Stimulated activated CD8-positive, alpha-beta memory T cell treated with anti-CD3 and anti-CD28 coated beads, Interleukin-15, amount 100 ng/mL, for 24 hours (primary cell): ENCODE results near the gene DGKI.
"Not testable (repeated sequence)": the region's sequence is repeated elsewhere in the genome, so short reads cannot be mapped to it uniquely, and the experiment has no call there.

Experiments
- DNase-seq: peaks from one replicate; pipeline ENCODE4 v3.0.0-alpha.2; 2020; ENCODE audit warnings: low read depth

DGKI gene

DNA sequence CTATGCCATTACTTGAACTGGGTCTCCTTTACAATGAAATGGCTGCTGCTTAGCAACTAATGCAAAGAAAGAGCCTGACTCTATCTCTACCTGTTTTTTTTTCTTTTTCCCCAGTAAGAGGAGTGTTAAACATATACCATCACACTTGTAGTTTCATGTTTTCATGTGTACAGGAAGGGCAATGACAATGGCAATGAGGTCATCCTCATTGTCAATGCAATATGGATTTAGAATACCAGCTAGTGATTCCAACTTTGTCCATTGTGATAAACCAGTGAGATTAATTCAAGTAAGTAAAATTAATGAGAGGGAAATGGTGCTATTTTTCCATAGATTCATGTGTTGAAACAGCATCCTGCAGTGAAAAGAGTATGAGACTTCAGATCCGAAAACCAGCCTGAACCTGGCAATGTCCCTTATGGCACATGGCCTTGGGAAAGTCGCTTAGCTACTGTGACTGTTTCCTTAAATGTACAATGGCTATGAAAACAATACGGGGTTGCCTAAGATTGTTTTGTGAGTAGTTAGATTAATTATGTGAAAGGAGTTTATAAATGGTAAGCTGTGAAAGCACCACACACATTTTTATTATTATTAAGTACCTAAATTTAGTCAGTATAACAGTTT lies 11.2 kb downstream of the DGKI start:
- DNase-seq = no peak

DNA sequence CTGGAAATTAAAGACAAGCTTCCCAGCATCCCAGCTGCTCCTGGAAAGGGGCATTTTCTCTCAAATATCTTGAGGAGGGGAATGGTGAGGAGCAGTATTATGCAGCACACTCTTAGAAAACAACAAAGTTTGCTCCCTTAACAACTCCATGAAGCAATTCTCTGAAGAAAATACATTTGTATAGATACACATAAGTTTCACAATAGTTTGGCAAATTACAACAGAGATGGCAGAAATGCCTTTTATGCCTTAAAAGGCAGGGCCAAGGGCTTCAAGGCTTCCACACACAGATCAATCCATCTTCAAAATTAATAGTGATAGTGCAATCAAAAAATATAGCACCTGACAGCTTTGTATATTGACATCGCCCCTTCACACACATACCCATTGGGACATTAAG lies 12.2 kb downstream of the DGKI start:
- DNase-seq = no peak

DNA sequence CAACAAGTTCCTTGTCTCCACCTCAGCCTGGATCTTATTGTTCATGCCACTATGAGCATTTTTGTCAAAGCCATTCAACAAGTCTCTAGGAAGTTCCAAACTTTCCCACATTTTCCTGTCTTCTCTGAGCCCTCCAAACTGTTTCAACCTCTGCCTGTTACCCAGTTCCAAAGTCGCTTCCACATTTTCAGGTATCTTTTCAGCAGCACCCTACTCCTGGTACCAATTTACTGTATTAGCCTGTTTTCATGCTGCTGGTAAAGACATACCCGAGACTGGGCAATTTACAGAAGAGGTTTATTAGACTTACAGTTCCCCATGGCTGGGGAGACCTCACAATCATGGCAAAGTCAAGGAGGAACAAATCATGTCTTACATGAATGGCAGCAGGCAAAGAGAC lies 13.8 kb downstream of the DGKI start:
- not testable (repeated sequence) for DNase-seq

DNA sequence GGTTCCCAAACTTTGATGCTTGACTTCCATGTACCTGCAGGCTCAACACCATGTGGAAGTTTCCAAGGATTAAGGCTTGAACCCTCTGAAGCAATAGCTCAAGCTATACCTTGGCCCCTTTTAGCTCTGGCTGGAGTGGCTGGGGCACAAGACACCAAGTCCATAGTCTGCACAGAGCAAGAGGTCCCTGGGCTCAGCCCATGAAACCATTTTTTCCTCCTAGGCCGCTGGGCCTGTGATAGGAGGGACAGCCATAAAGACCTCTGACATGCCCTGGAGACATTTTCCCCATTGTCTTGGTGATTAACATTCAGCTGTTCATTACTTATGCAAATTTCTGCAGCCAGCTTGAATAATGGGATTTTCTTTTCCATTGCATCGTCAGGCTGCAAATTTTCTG lies 14.4 kb downstream of the DGKI start:
- no peak for DNase-seq

DNA sequence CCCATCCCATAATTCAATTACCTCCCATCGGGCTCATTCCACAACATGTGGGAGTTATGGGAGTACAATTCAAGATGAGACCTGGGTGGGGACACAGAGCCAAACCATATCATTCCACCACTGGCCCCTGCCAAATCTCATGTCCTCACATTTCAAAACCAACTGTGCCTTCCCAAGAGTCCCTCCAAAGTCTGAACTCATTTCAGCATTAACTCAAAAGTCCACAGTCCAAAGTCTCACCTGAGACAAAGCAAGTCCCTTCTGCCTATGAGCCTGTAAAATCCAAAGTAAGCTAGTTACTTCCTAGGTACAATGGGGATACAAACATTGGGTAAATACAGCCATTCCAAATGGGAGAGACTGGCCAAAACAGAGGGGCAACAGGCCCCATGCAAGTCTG lies 15.2 kb downstream of the DGKI start:
- DNase-seq = not testable (repeated sequence)

DNA sequence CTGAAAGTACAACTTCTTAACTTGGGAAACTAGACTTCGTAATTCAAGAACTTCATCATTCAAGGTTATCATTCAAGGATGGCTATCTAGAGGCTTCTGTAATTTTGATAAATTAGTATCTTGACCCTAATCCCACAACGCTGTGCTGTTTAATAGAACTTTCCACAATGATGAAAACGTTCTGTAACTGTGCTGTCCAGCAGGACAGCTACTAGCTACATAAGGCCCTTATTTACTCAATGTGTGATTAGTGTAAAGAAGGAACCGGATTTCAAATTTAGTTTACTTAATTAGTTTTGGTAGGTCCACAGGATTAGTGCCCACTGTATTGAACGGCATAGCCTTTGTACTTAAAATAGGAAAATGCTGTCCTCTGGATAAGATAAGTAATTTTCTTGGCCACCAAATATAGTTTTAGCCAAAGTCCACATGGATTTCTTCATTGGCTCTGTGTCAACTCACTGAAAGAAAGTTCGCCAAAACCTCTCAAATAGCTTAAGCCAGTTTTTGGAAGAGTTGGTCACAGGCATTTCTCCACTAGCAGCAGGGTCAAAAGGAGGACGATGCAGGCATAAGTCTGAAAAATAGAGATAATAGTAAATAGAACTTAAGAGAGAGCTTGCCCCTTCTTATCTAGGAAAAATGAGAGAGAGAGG lies 17.3 kb downstream of the DGKI start:
- DNase-seq = no peak

DNA sequence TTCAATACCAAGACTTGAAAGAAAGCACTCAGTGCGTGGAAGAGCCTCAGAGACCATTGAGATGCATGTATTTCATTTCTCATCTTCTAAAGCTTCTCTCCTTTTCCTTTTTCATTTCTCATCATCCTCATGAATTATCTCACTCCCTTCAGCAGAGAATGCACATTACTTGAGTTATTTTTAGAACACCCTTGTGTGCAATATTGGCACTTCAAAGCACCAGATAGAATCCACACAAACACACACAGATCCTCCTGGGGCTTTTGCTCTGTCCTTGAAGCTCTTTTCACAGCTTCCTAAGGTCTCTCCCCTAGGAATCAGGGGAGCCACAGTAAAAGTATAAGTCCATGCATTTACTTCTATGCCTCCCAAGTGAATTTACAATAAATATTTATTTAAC lies 18.3 kb downstream of the DGKI start:
- no peak for DNase-seq

DNA sequence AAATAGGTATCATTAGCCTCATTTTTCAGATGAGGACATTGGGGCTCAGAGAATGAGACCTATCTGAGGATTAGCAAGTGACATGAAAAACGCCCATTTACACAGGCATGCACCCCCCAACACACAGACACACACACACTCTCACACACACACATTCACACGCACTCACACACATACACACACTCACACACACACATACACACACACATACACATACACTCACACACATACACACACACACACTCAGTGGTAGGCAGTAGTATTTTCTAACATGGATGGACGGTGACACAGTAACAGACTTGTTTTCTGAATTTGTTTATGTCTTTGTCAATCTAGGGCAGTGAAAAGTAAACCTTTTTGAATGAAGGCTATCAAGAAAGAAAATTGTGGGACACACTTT lies 21.3 kb downstream of the DGKI start:
- DNase-seq = no peak

DNA sequence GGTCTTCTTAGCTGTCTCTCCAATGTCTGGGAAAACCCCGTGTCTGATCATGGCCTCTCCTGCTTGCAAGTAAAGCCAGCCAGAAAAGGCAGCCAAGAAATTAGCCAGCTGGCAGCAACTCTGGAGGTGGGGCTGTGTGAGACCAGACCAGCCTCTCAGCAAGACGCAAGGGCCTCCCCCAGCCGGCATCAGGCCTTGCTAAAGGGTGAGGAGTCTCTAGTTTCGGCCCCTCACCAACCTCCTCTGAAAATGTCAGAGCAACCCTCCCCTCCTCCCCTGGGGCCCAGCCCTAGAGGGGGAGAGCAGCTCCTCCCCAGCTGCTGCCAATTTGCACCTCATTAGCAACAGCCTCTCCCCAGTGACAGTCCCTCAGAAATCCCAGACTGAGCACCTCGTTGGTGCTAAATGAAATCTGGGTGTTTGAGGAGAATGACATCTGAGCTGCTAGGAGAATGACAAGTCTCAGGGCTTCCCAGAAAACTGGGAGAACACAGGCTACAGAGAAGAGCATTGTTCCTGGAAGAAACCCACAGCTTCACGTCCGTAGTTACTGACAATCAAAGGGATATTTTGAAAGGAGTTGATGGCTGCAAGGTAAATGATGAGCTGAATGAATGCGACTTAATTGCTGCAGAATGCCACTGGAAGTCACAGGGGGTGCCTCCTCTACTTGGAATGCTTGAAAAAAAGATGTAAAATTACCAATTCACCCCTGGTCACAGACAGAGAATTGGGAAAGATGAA lies 25.9 kb downstream of the DGKI start:
- no peak for DNase-seq

DNA sequence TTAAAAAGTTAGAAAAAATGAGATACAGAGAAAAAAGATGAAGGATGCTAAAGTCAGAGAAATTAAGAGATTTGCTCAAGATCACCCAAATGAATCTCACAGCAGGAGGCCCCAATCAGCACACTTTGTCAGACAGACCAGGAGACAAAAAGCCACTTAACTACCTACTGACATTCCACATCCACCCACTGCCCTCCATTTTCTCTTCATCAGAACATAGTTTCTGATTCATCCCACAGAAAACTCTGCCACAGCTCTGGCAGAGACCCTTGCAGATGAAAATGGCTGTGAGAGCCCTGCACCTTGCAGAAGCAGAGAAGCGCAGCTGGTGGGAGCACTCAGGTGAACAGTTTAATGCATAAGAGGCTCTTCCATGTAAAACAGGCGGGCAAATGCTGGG lies 26.6 kb downstream of the DGKI start:
- no peak for DNase-seq

DNA sequence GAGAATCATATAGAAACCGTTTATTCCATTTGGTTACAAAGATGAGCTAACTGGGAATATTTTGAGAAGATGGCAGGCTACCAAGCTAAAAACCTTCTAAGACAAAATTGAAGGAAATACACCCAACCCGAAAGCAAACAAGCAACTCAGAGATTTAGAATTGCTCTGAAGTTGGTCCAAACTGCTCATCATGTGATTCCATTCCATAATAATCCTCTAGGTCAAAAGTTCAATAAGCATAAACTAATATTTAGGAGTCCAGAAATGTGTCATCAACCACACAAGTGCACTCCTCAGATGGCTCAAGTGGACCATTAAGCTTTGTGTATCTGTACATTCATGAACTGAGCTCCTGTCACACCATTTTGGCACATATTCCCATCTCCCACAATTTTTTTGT lies 28.7 kb downstream of the DGKI start:
- no peak for DNase-seq

DNA sequence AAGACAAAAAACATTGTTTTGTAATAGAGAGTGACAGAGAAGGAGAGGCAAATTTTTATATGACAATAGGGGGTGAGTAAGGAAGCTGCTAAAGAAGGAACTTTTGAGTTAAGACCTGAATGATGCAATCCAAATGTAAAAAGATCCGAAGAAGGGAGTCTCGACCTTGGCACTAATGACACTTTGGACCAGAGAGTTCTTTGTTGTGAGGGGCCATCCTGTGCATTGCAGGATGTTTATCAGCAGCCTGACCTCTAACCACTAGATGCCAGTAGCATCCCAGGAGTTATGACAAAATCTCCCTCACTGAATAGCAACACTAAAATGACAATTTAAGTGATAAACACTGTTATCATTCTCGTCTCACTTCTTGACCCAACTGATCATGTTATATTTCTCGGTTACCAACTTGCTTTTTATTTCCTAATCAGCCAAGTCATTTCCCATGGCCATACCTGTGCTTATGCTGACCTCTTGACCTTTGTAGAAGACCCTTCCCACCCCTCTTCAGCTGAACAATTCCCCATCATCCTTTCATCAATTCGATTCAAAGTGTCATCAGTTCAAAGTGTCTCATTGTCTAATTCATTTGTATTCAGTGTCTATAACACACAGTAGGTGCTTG lies 30.0 kb downstream of the DGKI start:
- DNase-seq = no peak

DNA sequence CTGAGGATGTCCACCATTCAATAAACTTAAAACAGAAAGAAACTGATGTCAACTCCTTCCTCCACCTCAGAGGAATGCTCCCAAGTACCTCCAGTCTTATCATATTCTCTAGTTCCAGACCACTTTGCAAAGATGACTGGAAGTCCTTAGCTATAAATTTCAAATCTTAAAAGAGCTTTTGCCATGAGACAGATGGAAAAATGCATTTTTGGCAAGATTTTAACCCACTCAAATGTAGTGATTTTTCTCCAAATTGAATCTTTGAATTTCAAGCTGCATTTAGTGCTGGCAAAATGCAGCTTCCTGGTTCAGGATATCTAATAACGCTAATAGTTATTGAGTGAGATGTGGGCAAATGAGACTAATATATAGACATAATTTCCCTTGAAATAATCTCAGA lies 33.2 kb downstream of the DGKI start:
- DNase-seq = no peak

DNA sequence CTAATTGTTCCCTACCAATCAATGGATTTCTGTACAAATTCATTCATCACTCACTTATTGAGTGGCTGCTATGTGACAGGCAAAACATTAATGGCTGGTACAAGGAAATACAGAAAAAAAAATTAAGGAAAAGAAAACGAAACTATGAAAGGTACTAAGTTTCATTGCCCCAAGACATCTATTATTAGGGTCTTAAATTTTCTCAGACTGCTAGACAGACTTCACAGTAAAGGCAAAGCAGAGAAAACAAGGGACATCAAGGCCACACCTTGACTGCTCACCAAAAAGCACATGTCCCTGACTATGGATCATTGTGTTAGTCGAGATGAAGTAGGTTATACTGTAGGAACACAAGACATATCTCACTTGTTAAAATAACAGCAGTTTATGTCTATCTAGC lies 36.5 kb downstream of the DGKI start:
- no peak for DNase-seq

DNA sequence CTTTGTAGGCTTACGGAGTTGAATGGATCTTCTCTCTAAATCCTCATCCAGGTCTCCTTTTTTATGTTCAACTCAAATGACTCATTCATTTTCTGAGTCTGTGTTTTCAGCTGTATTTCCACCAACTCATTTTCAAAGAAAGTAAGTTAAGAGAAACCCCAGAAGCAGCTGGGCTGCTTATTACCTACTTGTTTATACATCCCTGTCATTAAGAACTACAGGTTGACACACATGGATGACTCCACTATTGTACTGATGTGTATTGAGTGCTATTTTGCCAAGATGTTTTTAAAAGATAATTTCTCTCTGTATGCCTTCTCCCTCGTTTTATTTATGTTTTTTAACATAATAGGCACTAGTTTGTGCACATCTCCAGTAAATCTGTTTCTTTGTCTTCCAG lies 41.9 kb downstream of the DGKI start:
- DNase-seq = no peak

DNA sequence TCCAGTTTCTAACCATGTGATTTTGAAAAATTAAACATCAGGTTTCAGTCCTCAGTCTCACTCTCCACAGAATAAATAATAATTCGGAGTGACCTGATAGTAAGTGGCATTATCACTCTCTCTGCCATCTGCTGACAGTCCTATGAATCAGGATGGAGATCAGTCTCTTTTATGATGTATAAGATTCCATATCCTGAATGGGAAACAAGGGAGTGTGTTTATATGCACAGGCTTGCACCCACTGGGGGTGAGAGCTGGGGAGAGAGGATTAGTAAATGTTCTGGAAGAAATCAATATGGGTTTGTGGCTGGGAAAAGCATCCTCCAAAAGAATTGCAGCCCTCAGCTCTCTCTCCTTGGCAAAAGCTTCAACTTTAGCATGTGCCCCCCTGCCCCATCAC lies 45.3 kb downstream of the DGKI start:
- DNase-seq = no peak

DNA sequence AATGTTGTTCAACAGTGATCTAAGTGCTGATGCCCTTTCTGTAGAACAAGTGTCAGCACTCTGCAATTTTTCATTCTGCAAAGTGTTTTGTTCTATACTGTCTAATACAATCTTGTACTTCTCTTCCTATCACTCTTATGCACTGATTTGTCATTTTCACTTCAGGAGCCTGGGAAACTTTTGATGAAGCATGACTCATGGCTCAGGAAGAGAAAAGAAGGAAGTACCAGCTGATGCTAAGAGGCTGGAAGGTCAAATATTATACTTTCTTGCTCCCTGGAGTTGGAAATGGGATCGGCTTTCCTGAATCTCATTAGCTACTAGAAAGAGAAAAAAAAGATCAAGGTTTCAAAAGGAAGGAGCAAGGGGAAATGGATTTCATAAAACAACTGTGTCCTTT lies 45.8 kb downstream of the DGKI start:
- DNase-seq = no peak

DNA sequence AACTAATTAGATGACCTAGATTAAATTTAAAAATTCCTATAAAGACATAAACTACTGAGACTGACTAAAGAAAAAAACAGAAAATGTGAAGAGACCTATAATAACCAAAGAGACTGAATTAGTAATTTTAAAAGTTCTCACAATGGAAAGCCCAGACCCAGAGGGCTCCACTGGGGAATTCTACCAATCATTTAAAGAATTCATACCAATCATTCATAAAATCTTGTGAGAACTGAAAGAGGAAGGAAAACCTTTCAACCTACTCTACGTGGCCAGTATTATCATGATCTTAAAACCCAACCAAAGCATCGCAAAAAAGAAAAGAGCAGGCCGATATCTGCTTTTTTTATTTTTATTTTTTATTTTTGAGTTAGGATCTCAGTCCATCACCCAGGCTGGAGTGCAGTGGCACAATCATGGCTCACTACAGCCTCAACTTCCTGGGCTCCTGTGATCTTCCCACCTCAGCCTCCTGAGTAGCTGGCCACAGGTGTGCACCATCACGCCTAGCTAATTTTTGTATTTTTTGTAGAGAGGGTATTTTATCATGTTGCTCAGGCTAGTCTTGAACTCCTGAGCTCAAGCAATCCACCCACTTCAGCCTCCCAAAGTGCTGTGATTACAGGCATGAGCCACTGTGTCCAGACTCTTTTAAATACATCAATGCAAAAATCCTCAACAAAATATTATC lies 48.6 kb downstream of the DGKI start:
- no peak for DNase-seq

DNA sequence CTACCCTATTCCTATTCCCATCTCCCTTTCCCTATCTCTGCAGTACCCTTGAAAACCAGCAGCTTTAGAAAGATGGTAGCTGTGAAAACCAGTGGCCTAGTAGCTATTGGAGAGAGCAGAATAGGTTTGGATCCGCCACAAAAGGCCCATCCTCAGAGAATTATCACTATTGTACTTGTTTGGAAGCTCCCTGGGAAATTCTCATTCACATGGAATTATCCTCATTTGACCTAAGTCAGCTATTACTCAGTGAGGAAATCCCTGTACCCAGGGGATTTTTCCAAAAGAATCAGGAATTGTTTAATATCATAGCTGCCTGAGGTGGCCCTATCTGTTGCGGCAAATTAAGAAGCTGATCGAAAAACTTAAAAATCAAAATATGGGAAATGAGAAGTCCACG lies 51.6 kb downstream of the DGKI start:
- no peak for DNase-seq

DNA sequence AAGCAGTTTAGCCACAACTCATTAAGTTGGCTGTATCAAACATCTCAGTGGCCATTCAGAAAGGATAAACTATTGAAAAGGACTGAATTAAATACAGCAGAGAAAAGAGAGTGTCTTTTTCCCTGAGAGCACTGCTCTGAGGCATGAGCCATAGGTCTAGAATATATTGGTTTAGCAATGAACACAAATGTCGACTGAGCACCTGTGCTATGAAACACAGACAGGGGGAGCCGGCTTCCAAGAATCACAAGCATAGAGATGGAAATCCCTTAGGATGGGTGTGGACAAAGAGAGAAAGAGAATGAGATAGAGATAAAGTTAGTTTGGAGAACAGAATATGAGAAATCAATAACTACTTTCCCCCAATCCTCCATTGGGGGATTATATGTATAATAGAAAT lies 54.8 kb downstream of the DGKI start:
- no peak for DNase-seq

DNA sequence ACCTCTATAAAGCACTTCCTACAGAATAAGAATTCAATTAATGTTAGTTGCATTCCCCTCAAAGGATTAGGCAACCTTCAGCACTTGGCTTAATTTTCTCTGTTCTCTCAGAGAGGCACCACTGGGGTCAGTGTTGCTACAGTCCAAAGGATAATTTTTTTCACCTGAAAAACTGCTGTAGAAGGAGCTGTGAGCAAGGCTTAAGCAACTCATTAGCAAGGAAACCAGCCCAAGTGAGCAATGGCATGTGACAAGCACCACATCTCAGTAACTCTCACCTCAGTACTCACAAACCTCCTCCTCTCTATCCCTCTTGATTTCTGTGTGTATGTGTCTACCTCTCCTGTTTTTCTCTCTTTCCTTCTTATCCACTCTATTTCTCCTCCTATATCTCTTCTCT lies 55.9 kb downstream of the DGKI start:
- no peak for DNase-seq

DNA sequence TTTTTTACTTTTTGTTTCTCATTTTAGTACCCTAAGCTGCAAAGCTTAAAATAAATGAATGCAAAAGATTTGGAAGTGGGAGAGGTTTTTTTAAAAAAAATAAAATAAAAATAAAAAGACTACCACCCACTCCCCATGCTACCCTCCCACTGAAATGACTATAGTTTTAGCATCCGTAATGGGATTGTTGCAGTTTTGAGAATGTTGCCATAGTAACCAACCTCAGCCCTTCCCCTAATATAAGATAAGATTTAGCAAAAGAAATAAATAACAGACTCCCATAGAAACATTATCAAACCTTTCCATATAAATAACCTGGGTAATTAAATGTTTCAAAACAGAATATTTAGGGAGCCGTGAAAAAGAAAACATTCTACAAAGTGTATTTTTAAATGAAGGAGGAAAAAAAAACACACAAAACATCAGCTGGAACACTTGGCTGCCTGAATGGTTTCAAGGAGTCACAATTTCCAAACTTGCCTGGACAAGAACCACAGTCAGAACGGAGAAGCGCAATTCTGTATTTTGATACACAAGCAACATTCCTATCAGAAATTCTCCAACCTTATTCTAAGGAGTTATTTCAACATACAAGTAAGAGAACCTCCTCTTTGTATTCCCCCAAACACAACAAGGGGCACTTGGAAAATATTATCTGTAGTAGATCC lies 57.4 kb downstream of the DGKI start:
- no peak for DNase-seq
